GM12801 (cell line): ENCODE measurements around the gene DLL4.

Source experiments
- TF ChIP-seq, protein P1 (sequence below): IDR thresholded peaks from one replicate; pipeline ENCODE4 v1.5.1; 2011; ENCODE audit warnings: control low read depth; ENCODE audit not compliant: insufficient read length; ENCODE audit errors: extremely low read depth

Gene DLL4

DNA sequence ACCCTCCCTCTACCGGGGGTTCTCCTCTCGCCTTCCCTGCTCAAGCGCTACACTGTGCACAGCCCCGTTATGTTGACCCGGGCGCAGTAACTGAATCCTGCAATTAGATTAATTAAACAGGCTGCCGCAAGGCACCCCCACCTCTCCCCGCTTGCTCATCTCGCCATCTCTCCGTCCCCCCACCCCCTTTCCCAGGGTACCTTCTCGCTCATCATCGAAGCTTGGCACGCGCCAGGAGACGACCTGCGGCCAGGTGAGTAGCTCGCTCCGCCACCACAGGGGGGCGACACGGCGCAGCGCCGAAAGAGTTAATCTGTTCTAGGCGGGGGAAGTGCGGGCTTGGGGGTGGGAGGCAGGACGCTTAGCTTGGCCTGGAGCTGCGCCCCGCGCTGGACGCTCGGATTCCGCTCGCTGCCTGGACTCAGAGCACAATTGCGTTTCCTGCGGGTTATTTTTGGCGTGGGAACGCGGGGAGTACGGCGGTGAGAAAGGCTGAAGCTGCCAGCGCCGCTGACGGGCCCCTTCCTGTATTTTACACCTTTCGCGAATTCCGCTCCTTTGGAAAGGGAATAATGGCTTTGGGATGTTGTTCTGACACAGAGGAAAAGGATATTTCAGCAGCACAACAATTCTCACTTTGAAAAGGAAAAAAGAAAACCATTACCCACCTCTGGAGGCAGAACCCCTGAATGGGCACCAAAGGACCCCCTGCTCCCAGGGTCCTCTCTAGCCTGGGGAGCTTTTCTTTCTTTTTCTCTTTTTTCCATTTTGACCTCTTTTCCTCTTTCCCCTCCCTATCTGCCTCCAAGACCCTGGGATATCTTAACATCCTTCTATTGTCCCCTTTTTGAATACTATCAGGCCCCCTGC lies 1.5 kb downstream of the DLL4 start:
- TF ChIP-seq, protein P1, sequence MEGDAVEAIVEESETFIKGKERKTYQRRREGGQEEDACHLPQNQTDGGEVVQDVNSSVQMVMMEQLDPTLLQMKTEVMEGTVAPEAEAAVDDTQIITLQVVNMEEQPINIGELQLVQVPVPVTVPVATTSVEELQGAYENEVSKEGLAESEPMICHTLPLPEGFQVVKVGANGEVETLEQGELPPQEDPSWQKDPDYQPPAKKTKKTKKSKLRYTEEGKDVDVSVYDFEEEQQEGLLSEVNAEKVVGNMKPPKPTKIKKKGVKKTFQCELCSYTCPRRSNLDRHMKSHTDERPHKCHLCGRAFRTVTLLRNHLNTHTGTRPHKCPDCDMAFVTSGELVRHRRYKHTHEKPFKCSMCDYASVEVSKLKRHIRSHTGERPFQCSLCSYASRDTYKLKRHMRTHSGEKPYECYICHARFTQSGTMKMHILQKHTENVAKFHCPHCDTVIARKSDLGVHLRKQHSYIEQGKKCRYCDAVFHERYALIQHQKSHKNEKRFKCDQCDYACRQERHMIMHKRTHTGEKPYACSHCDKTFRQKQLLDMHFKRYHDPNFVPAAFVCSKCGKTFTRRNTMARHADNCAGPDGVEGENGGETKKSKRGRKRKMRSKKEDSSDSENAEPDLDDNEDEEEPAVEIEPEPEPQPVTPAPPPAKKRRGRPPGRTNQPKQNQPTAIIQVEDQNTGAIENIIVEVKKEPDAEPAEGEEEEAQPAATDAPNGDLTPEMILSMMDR: no peak

- TF ChIP-seq, protein P1: no peak
Measured at GRCh38 chr15:40931300-40932142, 2.4 kb downstream of the DLL4 start.

DNA sequence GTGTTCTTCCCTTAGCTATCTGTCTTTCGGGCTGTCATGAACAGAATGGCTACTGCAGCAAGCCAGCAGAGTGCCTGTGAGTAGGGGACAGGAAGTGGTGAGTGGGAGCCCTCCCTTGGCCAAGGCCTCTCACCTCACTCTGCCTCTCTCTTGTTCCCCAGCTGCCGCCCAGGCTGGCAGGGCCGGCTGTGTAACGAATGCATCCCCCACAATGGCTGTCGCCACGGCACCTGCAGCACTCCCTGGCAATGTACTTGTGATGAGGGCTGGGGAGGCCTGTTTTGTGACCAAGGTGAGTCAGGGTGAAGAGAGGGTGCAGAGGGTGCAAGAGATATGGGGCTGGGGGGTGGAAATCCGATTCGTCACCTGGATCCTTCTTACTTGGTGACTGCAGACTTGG lies 3.0 kb downstream of the DLL4 start:
- TF ChIP-seq, protein P1: no peak

DNA sequence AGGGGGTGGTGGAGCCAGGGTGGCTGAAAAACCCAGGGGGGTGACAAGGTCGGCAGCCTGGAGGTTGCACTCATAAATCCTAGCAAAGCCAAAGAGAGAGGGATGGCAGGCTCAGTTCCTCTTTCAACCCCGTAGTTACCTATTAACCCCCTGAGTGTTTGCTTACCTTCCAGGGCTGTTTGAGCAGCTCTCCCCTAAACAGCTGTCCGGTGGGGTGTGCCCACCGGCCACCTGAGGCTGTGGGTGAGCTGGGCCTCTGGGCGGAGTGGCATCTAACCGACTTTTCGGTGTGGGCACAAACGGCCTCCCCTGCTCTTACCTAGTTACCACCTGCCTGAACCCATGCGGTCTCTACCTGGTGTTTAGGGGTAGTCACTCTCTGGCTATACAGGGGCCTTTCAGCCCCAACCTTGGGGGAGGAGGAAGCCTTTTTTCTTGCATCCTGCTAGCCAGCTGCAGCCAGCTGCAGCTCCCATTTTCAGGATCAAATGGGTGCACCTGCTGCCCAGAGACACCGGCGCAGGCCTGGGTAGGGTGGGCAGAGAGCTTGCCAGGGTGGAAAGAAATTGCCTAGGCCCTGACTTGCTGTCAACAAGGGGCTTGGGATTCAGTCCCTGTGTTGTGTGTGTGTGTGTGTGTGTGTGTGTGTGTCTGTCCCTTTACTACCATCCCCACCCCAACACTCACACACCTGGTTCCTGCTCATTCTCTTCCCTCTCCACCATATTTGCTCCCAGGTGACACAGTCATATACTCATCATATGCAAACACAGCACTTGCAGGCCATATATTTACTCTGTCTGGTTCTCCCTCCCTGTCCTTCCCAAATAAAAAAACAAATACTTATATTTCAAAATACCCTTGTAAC lies 3.7 kb downstream of the DLL4 start:
- TF ChIP-seq, protein P1: no peak

- TF ChIP-seq, protein P1: no peak
Measured at GRCh38 chr15:40933517-40933902, 4.4 kb downstream of the DLL4 start.

GRCh38 chr15:40934457-40934856 lies 5.3 kb downstream of the DLL4 start:
- TF ChIP-seq, protein P1: no peak
